Bronchial epithelial cell (primary cell): Measurements from ENCODE around the gene STYX. TPM values are rescaled to one million over a fixed set of nuclear protein-coding genes. Genes with fewer than 3 reads are reported as not detected.
"Not testable (repeated sequence)": the region's sequence is repeated elsewhere in the genome, so short reads cannot be mapped to it uniquely, and the experiment has no call there.

Experiments
- DNase-seq: peaks from one replicate; pipeline ENCODE4 v3.0.0-alpha.2; 2010; ENCODE audit warnings: low read depth
- FAIRE-seq: peaks from 2 replicates; lab custom pipeline; 2011; peaks lifted over from hg19 to GRCh38; lab: Jason Lieb, UNC
- H3K27me3 ChIP-seq: 2 replicates; pipeline ENCODE4 v1.5.1; 2011; ENCODE audit warnings: low read length; ENCODE audit not compliant: control insufficient read depth, insufficient read depth
- H3K36me3 ChIP-seq: 2 replicates; pipeline ENCODE4 v1.5.1; 2011; ENCODE audit warnings: low read length; ENCODE audit not compliant: control insufficient read depth, insufficient read depth
- H3K4me3 ChIP-seq: 2 replicates; pipeline ENCODE4 v1.5.1; 2011; ENCODE audit warnings: mild to moderate bottlenecking, low read depth, low read length, control low read depth
- total RNA-seq: library from RNA; depleted of rRNA; stranded (reverse); fragments of >200 nt; gene quantifications from 2 replicates; pipeline ENCODE4 v1.2.1, GENCODE V29; 2014
- TF ChIP-seq, protein P1 (sequence below): IDR thresholded peaks from 2 replicates; pipeline ENCODE4 v1.5.1; 2011; ENCODE audit warnings: mild to moderate bottlenecking, moderate library complexity, low read length, control low read depth, inconsistent platforms; ENCODE audit not compliant: insufficient read depth, severe bottlenecking

Gene STYX
- total RNA-seq, 1 donor from 2014 or later: 12.6 TPM

DNA sequence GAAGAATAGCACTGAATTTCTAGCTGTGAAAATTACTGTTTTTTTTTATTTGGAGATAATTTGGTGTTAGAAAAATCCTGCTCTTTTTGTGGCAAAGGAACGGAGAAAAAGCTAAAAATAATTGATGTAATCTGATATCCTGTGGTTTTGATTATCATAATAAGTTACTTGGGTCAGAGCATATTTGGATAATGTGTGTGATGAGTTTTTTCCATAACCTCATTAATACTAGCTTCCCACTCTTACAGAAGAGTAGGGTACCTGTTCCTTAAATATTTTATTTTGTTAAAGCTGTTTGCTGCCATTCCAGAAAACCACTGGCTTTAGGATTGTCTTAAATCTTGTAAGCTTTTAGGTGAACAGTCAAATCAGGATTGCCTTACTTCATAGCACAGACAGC lies 18.3 kb upstream of the STYX start:
- H3K36me3 ChIP-seq: peaks cover 12% of the 10 kb centered on the region
- H3K27me3 ChIP-seq: no peaks in the 10 kb centered on the region
- H3K4me3 ChIP-seq: no peak overlapping the region
- TF ChIP-seq, protein P1, sequence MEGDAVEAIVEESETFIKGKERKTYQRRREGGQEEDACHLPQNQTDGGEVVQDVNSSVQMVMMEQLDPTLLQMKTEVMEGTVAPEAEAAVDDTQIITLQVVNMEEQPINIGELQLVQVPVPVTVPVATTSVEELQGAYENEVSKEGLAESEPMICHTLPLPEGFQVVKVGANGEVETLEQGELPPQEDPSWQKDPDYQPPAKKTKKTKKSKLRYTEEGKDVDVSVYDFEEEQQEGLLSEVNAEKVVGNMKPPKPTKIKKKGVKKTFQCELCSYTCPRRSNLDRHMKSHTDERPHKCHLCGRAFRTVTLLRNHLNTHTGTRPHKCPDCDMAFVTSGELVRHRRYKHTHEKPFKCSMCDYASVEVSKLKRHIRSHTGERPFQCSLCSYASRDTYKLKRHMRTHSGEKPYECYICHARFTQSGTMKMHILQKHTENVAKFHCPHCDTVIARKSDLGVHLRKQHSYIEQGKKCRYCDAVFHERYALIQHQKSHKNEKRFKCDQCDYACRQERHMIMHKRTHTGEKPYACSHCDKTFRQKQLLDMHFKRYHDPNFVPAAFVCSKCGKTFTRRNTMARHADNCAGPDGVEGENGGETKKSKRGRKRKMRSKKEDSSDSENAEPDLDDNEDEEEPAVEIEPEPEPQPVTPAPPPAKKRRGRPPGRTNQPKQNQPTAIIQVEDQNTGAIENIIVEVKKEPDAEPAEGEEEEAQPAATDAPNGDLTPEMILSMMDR: no peak
- DNase-seq (no peak), FAIRE-seq (no peak)

DNA sequence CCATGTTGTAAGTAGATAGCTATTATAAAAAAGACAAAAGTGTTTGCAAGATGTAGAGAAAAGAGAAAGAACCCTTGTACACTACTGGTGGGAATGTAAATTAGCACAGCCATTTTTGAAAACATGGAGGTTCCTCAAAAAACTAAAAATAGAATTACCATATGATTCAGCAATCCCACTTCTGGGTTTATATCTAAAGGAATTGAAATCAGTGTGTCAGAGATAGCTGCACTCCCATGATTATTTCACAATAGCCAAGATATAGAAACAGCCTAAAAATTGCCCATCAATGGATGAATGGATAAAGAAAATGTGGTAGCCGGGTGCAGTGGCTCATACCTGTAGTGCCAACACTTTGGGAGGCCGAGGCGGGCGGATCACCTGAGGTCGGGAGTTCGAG lies 13.8 kb upstream of the STYX start:
- H3K27me3 ChIP-seq: no peaks in the 10 kb centered on the region
- TF ChIP-seq, protein P1: no peak
- DNase-seq (no peak), FAIRE-seq (no peak)
- H3K36me3 ChIP-seq: peaks cover 12% of the 10 kb centered on the region
- H3K4me3 ChIP-seq: no peak overlapping the region

DNA sequence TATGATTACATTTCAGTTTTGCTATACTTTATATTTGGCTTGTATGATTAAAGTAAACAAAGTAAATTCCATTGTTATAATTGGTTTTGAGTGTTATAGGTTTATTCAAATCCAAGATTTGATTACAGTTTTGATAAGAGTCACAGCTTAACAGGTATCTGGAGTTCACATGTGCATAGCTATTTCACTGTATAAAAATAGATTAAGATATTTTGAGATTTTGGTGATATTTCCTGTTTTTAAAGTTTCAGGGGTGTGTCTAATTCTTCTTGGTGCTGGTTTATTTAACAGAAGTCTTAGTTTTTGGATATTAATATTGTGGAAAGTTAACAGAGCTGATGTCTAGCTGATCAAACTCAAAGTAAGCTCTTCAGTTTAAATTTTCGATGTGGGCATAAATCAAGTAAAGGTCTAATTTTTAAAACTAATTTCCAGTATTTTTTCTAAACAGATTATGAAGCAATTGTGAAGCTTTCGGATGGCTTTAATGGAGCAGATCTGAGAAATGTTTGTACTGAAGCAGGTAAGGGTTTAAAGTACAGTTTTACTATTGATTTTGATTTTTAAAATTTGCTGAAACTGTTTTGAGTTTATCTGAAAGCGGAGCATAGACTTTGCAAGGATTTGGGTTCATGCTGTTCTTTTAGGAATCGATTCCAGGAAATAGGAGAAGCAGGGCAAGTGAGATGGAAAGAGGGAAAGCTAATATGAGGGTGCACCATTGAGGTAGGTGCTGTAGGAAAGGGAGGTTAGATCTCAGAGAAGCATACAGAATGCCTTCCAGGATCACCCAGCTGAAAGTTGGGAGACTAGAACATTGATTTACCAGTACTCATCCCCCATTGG lies 6.2 kb upstream of the STYX start:
- Histone ChIP-seq H3K27me3 (no peaks in the 10 kb centered on the region), H3K4me3 (no peak overlapping the region), H3K36me3 (peaks cover 12% of the 10 kb centered on the region)
- DNase-seq (no peak), FAIRE-seq (no peak)
- TF ChIP-seq, protein P1: no peak

DNA sequence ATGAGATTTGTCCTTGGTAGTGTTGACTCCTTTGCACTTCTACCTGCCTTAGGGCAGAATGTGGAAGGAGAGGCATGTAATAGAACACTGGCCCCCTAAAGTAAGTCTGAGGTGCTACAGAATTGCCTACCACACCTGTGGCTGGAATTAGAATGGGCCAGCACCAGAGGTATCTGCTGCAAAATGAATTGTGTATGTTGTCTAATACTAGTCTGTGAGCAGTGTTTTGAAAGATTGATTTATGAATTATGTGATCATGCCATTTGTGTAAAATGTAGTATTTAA lies 5.7 kb upstream of the STYX start:
- Histone ChIP-seq H3K4me3 (no peak overlapping the region), H3K27me3 (no peaks in the 10 kb centered on the region), H3K36me3 (peaks cover 12% of the 10 kb centered on the region)
- FAIRE-seq (no peak), DNase-seq (no peak)
- TF ChIP-seq, protein P1: no peak

DNA sequence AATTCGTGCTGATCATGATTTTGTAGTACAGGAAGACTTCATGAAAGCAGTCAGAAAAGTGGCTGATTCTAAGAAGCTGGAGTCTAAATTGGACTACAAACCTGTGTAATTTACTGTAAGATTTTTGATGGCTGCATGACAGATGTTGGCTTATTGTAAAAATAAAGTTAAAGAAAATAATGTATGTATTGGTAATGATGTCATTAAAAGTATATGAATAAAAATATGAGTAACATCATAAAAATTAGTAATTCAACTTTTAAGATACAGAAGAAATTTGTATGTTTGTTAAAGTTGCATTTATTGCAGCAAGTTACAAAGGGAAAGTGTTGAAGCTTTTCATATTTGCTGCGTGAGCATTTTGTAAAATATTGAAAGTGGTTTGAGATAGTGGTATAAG lies 2.5 kb upstream of the STYX start:
- H3K4me3 ChIP-seq, H3K27me3 ChIP-seq, H3K36me3 ChIP-seq, DNase-seq, FAIRE-seq: not testable (repeated sequence)

DNA sequence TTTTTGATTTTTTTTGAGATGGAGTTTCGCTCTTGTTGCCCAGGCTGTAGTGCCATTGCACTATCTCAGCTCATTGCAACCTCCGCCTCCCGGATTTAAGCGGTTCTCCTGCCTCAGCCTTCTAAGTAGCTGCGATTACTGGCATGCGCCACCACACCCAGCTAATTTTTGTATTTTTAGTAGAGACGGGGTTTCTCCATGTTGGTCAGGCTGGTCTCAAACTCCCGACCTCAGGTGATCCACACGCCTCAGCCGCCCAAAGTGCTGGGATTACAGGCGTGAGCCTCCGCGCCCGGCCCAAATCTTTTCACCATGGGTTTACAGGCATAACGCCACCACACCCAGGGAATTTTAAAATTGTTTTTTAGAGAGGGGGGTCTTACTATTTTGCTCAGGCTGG lies 931 bp upstream of the STYX start:
- FAIRE-seq, H3K27me3 ChIP-seq, DNase-seq, H3K4me3 ChIP-seq, H3K36me3 ChIP-seq: not testable (repeated sequence)

DNA sequence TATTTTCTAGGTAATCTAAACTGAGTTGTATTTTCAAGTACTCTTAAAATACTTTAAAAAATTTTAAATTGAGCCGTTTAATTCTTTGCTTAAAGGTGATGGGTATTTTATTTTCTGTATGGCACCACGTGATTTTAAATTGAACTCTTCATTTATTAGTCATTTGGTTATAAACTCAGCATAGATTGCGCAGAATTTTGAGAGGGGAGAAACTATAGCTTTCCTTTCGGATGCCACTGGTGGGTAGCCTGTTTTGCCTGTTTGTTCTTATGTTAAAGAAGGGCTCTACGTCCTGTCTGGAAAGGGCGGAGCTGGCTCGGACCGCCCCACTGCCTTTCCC lies 411 bp upstream of the STYX start:
- TF ChIP-seq, protein P1: no peak
- Histone ChIP-seq H3K36me3 (peaks cover 1% of the 10 kb centered on the region), H3K27me3 (no peaks in the 10 kb centered on the region), H3K4me3 (peak overlapping the region; percentile 8)
- FAIRE-seq (no peak), DNase-seq (no peak)
